DMS79 treated with DMSO at 0.1 percent for 48 hours (cell line): Measurements from ENCODE around the gene GAS6.
A peak's percentile ranks its signal among the peaks of the same experiment; 100 is the strongest.

Source experiments
- DNase-seq: peaks from one replicate; lab custom pipeline; 2025; lab: John Stamatoyannopoulos, UW

GAS6 gene

DNA sequence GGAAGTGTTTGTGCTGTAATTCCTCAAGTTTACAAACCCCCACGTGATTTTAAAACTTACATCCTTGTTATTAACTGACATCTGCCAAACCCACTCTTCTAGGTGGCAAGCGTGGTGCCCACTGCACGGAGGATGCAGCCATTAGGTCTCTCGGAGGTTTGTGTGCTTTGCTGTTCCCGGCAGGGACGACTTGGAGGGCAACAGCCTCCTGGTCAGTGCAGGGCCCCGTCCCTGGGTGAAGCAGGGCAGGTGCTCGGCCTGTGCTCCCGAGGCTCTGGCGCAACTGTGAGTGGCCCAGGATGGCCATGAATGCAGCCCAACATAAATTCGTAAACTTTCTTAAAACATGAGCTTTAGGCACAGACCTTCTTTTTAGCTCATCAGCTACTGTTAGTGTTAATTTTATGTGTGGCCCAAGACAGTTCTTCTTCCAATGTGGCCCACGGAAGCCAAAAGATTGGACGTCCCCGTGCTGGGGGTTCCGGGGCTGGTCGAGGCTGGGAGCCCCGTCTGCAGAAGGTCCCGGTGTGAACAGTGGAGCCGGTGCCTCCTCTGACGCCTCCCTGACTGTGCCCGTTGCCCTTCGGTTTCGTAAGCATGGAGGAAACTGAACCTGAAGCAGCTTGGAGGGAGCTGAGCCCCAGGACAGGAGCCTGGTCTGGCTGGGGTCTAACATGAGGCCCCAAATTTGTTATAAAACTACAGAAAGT lies 11.9 kb downstream of the GAS6 start:
- DNase-seq: no peak

DNA sequence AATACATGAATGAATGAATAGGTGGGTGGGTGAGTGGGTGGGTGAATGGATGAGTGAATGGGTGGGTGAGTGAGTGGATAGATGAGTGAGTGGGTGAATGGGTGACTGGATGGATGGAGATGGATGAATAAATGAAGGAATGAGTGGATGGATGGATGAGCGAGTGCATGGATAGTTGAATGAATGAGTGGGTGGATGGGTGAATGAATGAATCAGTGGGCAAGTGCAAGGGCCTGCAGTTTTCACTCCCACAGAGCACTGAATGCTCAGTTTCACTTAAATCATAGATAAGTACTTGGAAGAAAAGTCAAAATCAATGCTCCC lies 12.4 kb downstream of the GAS6 start:
- DNase-seq: no peak

GRCh38 chr13:113850722-113851479 lies 13.0 kb downstream of the GAS6 start:
- DNase-seq: no peak

DNA sequence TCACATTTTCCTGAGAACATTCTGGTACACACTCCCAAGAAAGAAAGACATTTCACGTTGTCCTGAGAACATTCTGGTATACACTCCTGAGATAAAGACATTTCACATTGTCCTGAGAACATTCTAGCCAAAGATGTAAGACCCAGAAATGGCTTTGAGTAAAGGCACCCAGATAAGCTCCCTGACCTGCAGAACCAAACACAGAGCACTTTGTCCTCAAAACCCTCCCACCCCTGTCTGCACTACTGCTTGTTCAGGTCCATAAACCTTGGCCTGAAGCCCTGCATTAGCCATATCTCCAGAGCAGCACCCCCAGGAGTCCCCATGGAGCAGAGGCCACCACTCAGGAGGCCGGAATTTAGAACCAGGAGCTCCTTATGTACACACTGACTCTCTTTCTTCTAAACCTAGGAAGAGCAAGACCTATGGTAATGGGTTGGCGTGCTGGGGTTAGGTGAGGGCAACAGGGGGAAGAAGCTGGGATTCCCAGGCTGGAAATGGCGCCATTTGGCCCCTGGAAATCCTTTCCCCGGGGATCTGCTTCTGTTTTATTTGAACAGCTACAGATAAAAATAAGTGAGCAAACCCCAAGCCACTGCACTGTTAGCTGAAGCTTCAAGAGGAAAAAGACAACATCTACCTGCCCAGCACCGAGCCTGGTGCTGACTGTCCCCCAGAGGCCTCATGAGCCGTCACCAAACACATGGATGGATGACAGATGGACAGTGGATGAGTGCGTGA lies 13.7 kb downstream of the GAS6 start:
- no peak for DNase-seq

- no peak for DNase-seq
These were observed 14.3 kb downstream of the GAS6 start for GRCh38 chr13:113849546-113849945.

GRCh38 chr13:113848431-113849260 lies 15.2 kb downstream of the GAS6 start:
- no peak for DNase-seq

DNA sequence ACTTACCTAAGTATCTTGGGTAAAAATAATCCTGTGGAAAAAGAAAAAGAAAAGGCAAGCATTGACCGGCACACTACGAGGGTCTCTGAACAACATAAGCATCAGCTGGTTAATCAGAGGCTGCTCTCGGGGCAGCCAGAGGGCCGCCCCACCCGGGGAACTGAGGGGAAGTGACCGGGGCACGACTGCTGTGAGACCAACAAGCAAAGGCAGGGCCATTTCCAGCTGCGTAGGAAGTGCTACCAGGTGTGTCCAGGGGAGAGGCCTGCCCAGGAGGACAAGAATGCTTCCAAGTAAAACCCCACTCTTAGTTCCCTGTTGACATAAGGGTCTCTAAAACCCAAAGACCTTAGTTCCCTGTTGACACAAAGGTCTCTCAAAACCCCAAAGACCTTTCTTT lies 15.9 kb downstream of the GAS6 start:
- no peak for DNase-seq

- DNase-seq: peak; percentile 90
These were observed 17.1 kb downstream of the GAS6 start for GRCh38 chr13:113846636-113847318.

GRCh38 chr13:113845723-113846635 lies 17.9 kb downstream of the GAS6 start:
- DNase-seq: peak; percentile 35

- no peak for DNase-seq
These were observed 18.8 kb downstream of the GAS6 start for GRCh38 chr13:113845055-113845454.

GRCh38 chr13:113843864-113844556 lies 19.9 kb downstream of the GAS6 start:
- no peak for DNase-seq

DNA sequence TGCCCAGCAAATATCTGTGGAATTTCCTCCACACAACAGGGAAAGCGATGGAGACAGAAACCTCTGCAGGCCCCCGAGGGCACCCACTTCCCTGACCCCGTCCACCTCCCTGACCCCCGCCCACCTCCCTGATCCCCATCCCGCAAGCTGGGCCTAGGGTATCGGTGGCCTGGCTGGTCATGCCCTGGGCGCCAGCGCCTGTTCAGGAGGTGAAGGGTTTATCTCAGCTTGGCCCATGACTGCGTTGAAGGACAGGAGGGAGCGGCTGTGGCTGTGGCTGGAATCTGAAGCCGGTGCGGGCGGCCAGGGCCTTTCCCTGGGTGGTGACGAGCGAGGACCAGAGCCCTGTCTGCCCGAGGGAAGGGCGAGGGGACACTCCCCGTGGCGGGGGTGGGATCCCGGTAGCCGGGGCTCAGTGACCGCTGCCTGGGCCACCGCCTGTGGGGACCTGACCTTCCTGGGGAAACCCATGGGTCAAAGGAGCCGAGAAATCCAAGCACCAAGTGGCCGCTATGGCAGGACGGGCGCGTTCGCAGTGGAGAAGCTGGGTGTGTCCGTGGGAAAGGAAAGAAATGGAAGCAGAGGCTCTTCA lies 20.7 kb downstream of the GAS6 start:
- DNase-seq: no peak

DNA sequence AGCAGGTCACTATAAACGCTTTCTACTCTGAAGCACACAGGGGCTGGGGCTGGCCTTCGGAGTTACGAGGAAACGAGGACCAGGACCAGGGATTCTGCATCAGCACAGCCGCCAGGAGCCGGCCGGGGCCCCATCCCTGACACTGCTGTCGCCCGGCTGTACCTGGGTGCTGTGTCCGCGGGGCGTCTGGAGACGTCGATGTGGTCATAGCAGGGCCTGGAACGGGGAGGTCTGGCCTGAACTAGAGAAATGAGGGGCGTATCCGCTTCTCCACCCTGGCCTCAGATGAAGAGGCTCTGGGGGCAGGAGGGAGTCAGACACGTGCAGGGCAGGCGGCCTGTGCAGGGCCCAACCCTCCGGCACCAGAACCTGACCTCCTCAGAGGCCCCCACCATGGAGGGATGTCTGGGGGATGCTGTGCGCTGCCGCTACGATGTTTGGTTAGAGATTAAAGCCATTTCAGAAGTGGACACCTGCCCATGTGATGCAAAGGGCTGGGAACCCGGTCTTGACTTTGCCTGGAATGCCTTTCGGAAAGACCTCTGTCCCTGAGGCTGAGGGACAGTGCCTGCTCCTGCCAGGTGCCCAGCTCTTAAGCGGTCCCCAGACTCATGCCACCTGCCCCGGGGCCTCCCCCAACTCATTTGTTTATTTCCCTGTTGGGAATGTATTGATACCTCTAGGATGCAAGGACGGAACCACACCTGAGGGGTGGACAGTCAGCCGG lies 21.4 kb downstream of the GAS6 start:
- no peak for DNase-seq

DNA sequence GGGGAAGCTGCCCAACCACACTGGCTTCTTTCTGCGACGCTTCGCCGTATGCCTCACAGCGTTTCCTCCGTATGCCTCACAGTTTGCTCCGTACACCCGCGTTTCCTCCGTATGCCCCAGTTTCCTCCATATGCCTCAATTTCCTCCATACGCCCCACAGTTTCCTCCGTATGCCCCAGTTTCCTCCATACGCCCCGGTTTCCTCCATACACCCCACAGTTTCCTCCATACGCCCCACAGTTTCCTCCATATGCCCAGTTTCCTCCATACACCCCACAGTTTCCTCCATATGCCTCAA lies 22.6 kb downstream of the GAS6 start:
- DNase-seq: no peak

DNA sequence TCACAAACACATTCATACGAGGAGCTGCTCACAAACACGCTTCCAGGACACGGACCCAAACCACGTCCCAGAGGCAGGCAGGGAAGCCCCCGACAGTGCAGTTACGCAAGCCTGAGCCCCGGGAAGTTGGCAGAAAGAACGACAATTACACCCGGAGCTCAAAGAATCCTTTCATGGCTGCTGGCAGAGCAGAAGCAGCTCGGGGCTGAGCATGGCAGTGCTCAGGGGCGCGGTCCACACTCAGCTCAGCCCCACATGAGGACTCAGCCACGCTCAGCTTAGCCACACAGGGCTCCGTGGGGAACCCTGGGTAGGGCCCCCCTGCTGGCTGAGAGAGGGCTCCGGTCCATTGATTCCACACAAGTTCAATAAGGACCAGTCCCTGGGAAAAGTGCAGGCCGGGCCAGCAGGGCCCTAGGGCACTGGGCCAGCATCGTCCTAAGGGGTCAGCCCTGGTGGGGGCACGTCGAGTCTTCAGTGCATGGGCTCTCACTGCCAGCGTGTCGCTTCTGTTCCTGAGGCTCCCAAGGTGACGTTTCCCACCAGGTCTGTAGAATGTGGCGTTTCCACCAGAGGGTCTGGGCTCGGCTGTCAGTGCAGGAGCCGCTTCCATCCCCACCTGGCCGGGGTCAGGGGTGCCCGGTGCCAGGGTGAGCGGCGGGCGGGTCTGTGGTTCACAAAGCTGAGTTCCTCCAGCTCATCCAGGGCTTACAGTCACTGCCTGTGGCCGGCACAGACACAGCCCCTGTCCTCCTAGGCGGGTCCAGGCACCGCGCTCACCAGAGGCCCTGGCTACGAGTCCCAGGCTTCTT lies 23.1 kb downstream of the GAS6 start:
- no peak for DNase-seq

- DNase-seq: no peak
These were observed 24.2 kb downstream of the GAS6 start for GRCh38 chr13:113839536-113840204.

- no peak for DNase-seq
These were observed 25.1 kb downstream of the GAS6 start for GRCh38 chr13:113838711-113839201.
